Endothelial cell of umbilical vein (primary cell): ENCODE measurements around the gene EPS8L1. TPM values are rescaled to one million over a fixed set of nuclear protein-coding genes. Genes with fewer than 3 reads are reported as not detected.

Experiments
- BruUV-seq: library from RNA; stranded (reverse); fragments of 400-500 nt; replicated peaks from 2 replicates; lab custom pipeline; 2021; lab: Mats Ljungman, UMichigan
- CTCF ChIA-PET: fragments of 300-600, 350-600 bp; sonication (Branson Sonifier 250); formaldehyde crosslinking; loops from one replicate; lab custom pipeline; 2021; ENCODE audit warnings: antibody characterized with exemption, inconsistent platforms; lab: Charles Lee
- POLR2A ChIA-PET: fragments of 300-600, 350-600 bp; sonication (Branson Sonifier 250); formaldehyde crosslinking; loops from one replicate; lab custom pipeline; 2021; ENCODE audit warnings: antibody characterized with exemption, inconsistent platforms; lab: Charles Lee
- DNase-seq: peaks from one replicate; pipeline ENCODE4 v3.0.0-alpha.2; 2011; ENCODE audit warnings: low read depth, low spot score
- FAIRE-seq: peaks from 2 replicates; lab custom pipeline; 2011; peaks lifted over from hg19 to GRCh38; lab: Jason Lieb, UNC
- H2AFZ ChIP-seq: 2 replicates; pipeline ENCODE4 v1.6.0; 2012; ENCODE audit warnings: low read depth, low read length, control low read depth, inconsistent platforms
- H3K27ac ChIP-seq: 2 replicates; pipeline ENCODE4 v1.5.1; 2011; ENCODE audit warnings: low read depth, mild to moderate bottlenecking, control low read depth, low read length, moderate library complexity; ENCODE audit not compliant: insufficient read depth
- H3K27me3 ChIP-seq, 2 experiments: 2 replicates each; pipeline versions ENCODE4 v1.6.0 to v1.6.1; 2011; ENCODE audit warnings: low read length in 2 of 2, mixed read lengths in 1 of 2; ENCODE audit not compliant: control insufficient read depth in 2 of 2, insufficient read depth in 2 of 2
- H3K36me3 ChIP-seq, 2 experiments: 2 replicates in 1 of 2; 3 replicates in 1 of 2; pipeline ENCODE4 v1.5.1; 2011; ENCODE audit warnings: low read length in 2 of 2, mild to moderate bottlenecking in 1 of 2, moderate library complexity in 1 of 2; ENCODE audit not compliant: control insufficient read depth in 2 of 2, insufficient read depth in 2 of 2; ENCODE audit errors: extremely low read depth in 1 of 2
- H3K4me1 ChIP-seq: 3 replicates; pipeline ENCODE4 v1.5.1; 2011; ENCODE audit warnings: mild to moderate bottlenecking, low read length; ENCODE audit not compliant: control insufficient read depth, insufficient read depth; ENCODE audit errors: extremely low read depth
- H3K4me2 ChIP-seq: 2 replicates; pipeline ENCODE4 v1.6.1; 2011; ENCODE audit warnings: low read length, control low read depth, mixed read lengths; ENCODE audit not compliant: insufficient read depth
- H3K4me3 ChIP-seq, 3 experiments: fragments of 200-600 bp in 1 of 3; sonication (generic), shearing (Covaris generic) in 1 of 3; replicated peaks in 1 of 3; 2 replicates each; pipeline ENCODE4 v1.5.1; 2011 to 2016; ENCODE audit warnings: control low read depth in 3 of 3, low read length in 3 of 3, mild to moderate bottlenecking in 2 of 3, inconsistent platforms in 1 of 3, low read depth in 1 of 3, moderate library complexity in 1 of 3; ENCODE audit not compliant: insufficient read depth in 1 of 3
- H3K79me2 ChIP-seq: 2 replicates; pipeline ENCODE4 v1.6.0; 2012; ENCODE audit warnings: low read length, inconsistent platforms; ENCODE audit not compliant: control insufficient read depth, insufficient read depth
- H3K9ac ChIP-seq: replicated peaks from 2 replicates; pipeline ENCODE3; 2011; ENCODE audit warnings: low read length, control low read depth; ENCODE audit not compliant: insufficient read depth; ENCODE audit errors: extremely low read depth
- H3K9me1 ChIP-seq: replicated peaks from 3 replicates; pipeline ENCODE4 v1.6.0; 2011; ENCODE audit warnings: mild to moderate bottlenecking, low read length; ENCODE audit not compliant: control insufficient read depth, insufficient read depth; ENCODE audit errors: extremely low read depth
- H3K9me3 ChIP-seq: replicated peaks from 2 replicates; pipeline ENCODE4 v1.5.1; 2012; ENCODE audit warnings: low read length, inconsistent platforms; ENCODE audit not compliant: control insufficient read depth, insufficient read depth
- H4K20me1 ChIP-seq: replicated peaks from 2 replicates; pipeline ENCODE3; 2011; ENCODE audit warnings: mild to moderate bottlenecking, low read length; ENCODE audit not compliant: control insufficient read depth, insufficient read depth; ENCODE audit errors: extremely low read depth
- EZH2 ChIP-seq: IDR thresholded peaks from 2 replicates; pipeline ENCODE4 v1.6.1; 2012; ENCODE audit warnings: borderline replicate concordance, low read depth, mild to moderate bottlenecking, moderate library complexity, low read length, inconsistent platforms; ENCODE audit not compliant: severe bottlenecking
- FOS ChIP-seq: IDR thresholded peaks from 2 replicates; pipeline ENCODE4 v1.6.1; 2011; ENCODE audit warnings: mild to moderate bottlenecking, low read length, moderate library complexity, borderline replicate concordance; ENCODE audit not compliant: insufficient read depth
- GATA2 ChIP-seq: IDR thresholded peaks from 2 replicates; pipeline ENCODE4 v1.7.0; 2011; ENCODE audit warnings: low read depth, mild to moderate bottlenecking, moderate library complexity, mixed read lengths, low read length; ENCODE audit not compliant: insufficient read length, insufficient read depth
- JUN ChIP-seq: IDR thresholded peaks from 2 replicates; pipeline ENCODE4 v1.6.1; 2011; ENCODE audit warnings: borderline replicate concordance, low read depth; ENCODE audit not compliant: insufficient read length, insufficient read depth
- MYC ChIP-seq: IDR thresholded peaks from one replicate; pipeline ENCODE4 v1.6.1; 2011; ENCODE audit warnings: mild to moderate bottlenecking, low read depth, low read length
- POLR2A ChIP-seq: IDR thresholded peaks from 2 replicates; pipeline ENCODE4 v1.6.1; 2012; ENCODE audit warnings: low read depth, mild to moderate bottlenecking, control low read depth, low read length
- POLR2AphosphoS5 ChIP-seq: IDR thresholded peaks from 2 replicates; pipeline ENCODE4 v1.6.1; 2012; ENCODE audit warnings: low read depth, mild to moderate bottlenecking, control low read depth, low read length, moderate library complexity; ENCODE audit not compliant: insufficient read depth
- dilution Hi-C: fragments of 300-500 bp; cut with MboI; formaldehyde crosslinking; loops from one replicate; pipeline ENCODE4 v1.15.0; 2019; ENCODE audit warnings: low sequenced_read_pairs; ENCODE audit not compliant: extremely low pct_ligation_motif_present
- intact Hi-C: fragments of 100-400 bp; cut with micrococcal nuclease; formaldehyde crosslinking; loops from one replicate; pipeline ENCODE4 v1.10.0; 2022
- polyA plus RNA-seq, 4 experiments: library from polyadenylated mRNA; depleted of rRNA in 3 of 4; stranded (reverse) in 3 of 4; unstranded in 1 of 4; fragments of >200 nt; gene quantifications; 2 replicates each; pipeline versions ENCODE4 v1.2.1 to v1.2.3, GENCODE V29; 2011 to 2012; ENCODE audit warnings: missing spikeins in 1 of 4
- total RNA-seq: library from RNA; stranded (reverse); gene quantifications from 2 replicates; pipeline ENCODE4 v1.2.3, GENCODE V29; 2021
- TF ChIP-seq, protein P1 (sequence below): IDR thresholded peaks from 2 replicates; pipeline ENCODE4 v1.6.1; 2011; ENCODE audit not compliant: insufficient read depth, insufficient read length
- TF ChIP-seq, protein P2 (sequence below), 2 donors: IDR thresholded peaks; 1 replicate in 1 of 2; 2 replicates in 1 of 2; pipeline ENCODE4 v1.5.1; 2011; ENCODE audit warnings: low read length in 2 of 2, mild to moderate bottlenecking in 2 of 2, moderate library complexity in 2 of 2, control low read depth in 1 of 2, inconsistent platforms in 1 of 2, low read depth in 1 of 2; ENCODE audit not compliant: insufficient read depth in 1 of 2; ENCODE audit errors: extremely low read depth in 1 of 2

EPS8L1 gene
- total and polyA plus RNA-seq, 2 donors (not counting 3 experiments of a cell fraction or from before 2014, with no cell fraction given): 15.9 to 28.9 TPM

DNA sequence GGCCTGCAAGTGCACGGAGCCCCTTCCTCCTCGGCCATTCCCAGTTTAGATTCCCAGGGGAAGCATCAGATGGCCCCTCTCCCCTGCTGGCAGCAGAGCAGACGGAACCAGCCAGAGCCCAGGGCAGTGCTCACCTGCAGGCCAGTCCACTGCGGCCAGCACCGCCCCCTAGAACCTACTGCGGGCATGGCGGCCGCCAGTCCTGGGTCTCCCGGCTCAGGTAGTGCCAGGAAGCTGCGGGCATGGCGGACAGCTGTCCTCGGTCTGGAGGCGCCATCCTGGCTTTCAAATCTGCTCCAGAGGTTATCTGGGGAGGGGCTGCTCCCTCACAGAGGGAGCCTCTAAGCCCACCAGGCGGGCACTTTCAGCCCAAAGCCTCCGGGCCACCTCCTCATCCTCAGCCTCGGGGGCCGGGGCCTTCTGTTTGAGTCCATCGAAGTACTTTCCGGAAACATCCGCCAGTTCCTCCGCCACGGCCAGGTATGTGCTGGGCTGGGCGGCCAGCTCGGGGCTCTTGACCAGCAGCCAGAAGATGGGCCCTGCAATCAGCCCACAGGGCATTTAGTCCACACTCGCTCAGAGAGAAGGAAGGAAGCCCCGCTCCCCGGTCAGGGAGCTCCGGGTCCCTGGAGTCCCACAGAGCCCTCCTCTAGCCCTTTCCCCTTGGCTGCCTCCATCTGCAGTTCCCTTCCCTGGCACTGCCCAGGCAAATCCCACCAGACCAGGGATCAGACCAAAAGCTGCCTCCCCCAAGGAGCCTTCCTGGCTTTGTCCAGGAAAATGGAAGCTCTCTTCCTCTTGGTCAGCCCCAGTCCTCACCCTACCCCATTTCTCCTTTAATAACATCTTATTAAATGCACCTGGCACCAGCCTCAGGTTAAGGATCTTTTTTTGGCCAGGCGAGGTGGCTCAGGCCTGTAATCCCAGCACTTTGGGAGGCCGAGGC lies 30.6 kb upstream of the EPS8L1 start:
- TF ChIP-seq, protein P1, sequence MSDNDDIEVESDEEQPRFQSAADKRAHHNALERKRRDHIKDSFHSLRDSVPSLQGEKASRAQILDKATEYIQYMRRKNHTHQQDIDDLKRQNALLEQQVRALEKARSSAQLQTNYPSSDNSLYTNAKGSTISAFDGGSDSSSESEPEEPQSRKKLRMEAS: no peak
- TF ChIP-seq FOS (no peak), POLR2A (no peak), POLR2AphosphoS5 (no peak), EZH2 (no peak), GATA2 (no peak), MYC (no peak), JUN (no peak)
- TF ChIP-seq, protein P2, sequence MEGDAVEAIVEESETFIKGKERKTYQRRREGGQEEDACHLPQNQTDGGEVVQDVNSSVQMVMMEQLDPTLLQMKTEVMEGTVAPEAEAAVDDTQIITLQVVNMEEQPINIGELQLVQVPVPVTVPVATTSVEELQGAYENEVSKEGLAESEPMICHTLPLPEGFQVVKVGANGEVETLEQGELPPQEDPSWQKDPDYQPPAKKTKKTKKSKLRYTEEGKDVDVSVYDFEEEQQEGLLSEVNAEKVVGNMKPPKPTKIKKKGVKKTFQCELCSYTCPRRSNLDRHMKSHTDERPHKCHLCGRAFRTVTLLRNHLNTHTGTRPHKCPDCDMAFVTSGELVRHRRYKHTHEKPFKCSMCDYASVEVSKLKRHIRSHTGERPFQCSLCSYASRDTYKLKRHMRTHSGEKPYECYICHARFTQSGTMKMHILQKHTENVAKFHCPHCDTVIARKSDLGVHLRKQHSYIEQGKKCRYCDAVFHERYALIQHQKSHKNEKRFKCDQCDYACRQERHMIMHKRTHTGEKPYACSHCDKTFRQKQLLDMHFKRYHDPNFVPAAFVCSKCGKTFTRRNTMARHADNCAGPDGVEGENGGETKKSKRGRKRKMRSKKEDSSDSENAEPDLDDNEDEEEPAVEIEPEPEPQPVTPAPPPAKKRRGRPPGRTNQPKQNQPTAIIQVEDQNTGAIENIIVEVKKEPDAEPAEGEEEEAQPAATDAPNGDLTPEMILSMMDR (IDR thresholded peaks at IDR 0.05; ENCODE audit: extremely low read depth in 1 of 2, insufficient read depth in 1 of 2, low read depth in 1 of 2, low read length in 2 of 2): no peak
- no TSS peak for BruUV-seq
- no peaks in the 10 kb centered on the region for H4K20me1 ChIP-seq
- peaks cover 4 to 23% of the 10 kb centered on the region in 2 experiments for H3K36me3 ChIP-seq
- CTCF ChIA-PET: interaction anchor here (0.7 kb wide), 1 partner anchor 1034 kb away, joined by 3 read pairs; no protein-coding TSS in a partner anchor
- no peak overlapping the region for H3K4me3 ChIP-seq
- H3K9me3 ChIP-seq: no peaks in the 10 kb centered on the region
- no peak overlapping the region for H3K27ac ChIP-seq
- no peak overlapping the region for H3K9ac ChIP-seq
- no peak overlapping the region for H2AFZ ChIP-seq
- H3K79me2 ChIP-seq: no peaks in the 10 kb centered on the region
- peaks cover 15% of the 10 kb centered on the region for H3K4me1 ChIP-seq
- DNase-seq: no peak
- dilution Hi-C loops: no loop called here
- H3K4me2 ChIP-seq: no peak overlapping the region
- no peak for FAIRE-seq
- intact Hi-C loops: no loop called here
- H3K27me3 ChIP-seq: no peaks in the 10 kb centered on the region
- POLR2A ChIA-PET: no interaction called here
- no peaks in the 10 kb centered on the region for H3K9me1 ChIP-seq
